HCT116 (cell line): ENCODE measurements around the gene ELF1. TPM values are rescaled to one million over a fixed set of nuclear protein-coding genes. Genes with fewer than 3 reads are reported as not detected.

Experiments used
- ATAC-seq: fragments of 200-7000 bp; cut with Tn5 transposase; 2 replicates; pipeline ENCODE4 v1.9.1; 2020; ENCODE audit warnings: mild to moderate bottlenecking, moderate library complexity
- BruUV-seq: library from RNA; stranded (reverse); fragments of 400-500 nt; replicated peaks from 2 replicates; lab custom pipeline; 2021; lab: Mats Ljungman, UMichigan
- CTCF ChIA-PET: fragments of 300-600 bp; sonication (Branson Sonifier 250); formaldehyde crosslinking; loops from one replicate; lab custom pipeline; 2021; ENCODE audit warnings: antibody characterized with exemption; lab: Charles Lee
- POLR2A ChIA-PET: fragments of 300-600, 350-600 bp; sonication (Branson Sonifier 250); formaldehyde crosslinking; loops from one replicate; lab custom pipeline; 2021; ENCODE audit warnings: antibody characterized with exemption; lab: Charles Lee
- RAD21 ChIA-PET, 2 experiments: fragments of 300-600 bp; sonication (Branson Sonifier 250); formaldehyde crosslinking; loops; one replicate each; lab custom pipeline; 2023; ENCODE audit warnings: low total read pairs in 2 of 2; ENCODE audit not compliant: uncharacterized antibody in 2 of 2, unreplicated experiment in 2 of 2, low non-redundant PET in 1 of 2; lab: Charles Lee
- DNase-seq: peaks from one replicate; pipeline ENCODE4 v3.0.0-alpha.2; 2010; ENCODE audit warnings: low read depth, low spot score
- H2AFZ ChIP-seq: fragments of 200-600 bp; shearing (Covaris generic), sonication (generic); 2 replicates; pipeline ENCODE4 v1.6.1; 2017; ENCODE audit warnings: low read depth, mixed run types, mixed read lengths, antibody characterized with exemption, low read length; ENCODE audit not compliant: poor library complexity, severe bottlenecking
- H3K27ac ChIP-seq: 2 replicates; pipeline ENCODE4 v1.5.1; 2012; ENCODE audit warnings: low read depth, low read length
- H3K27me3 ChIP-seq: fragments of 200-600 bp; sonication (generic); 2 replicates; pipeline ENCODE4 v1.6.1; 2016; ENCODE audit warnings: mixed run types, low read length, mixed read lengths; ENCODE audit not compliant: insufficient read depth
- H3K36me3 ChIP-seq, 2 experiments: fragments of 200-500 bp in 1 of 2; fragments of 200-600 bp in 1 of 2; sonication (Bioruptor generic) in 1 of 2; sonication (generic) in 1 of 2; 2 replicates each; pipeline versions ENCODE4 v1.5.1 to v1.6.1; 2014 to 2016; ENCODE audit warnings: low read length in 2 of 2, inconsistent platforms in 1 of 2, mixed read lengths in 1 of 2, mixed run types in 1 of 2; ENCODE audit not compliant: insufficient read depth in 2 of 2, control insufficient read depth in 1 of 2
- H3K4me1 ChIP-seq, 2 experiments: fragments of 200-600 bp in 1 of 2; sonication (generic) in 1 of 2; 2 replicates each; pipeline versions ENCODE4 v1.5.1 to v1.6.1; 2012 to 2017; ENCODE audit warnings: low read length in 2 of 2, inconsistent platforms in 1 of 2, mild to moderate bottlenecking in 1 of 2, mixed read lengths in 1 of 2, mixed run types in 1 of 2, moderate library complexity in 1 of 2; ENCODE audit not compliant: insufficient read depth in 2 of 2, control insufficient read depth in 1 of 2
- H3K4me2 ChIP-seq: fragments of 200-600 bp; sonication (generic); 2 replicates; pipeline ENCODE4 v1.6.1; 2017; ENCODE audit warnings: mixed run types, low read length, mixed read lengths
- H3K4me3 ChIP-seq, 2 experiments: fragments of 200-600 bp in 1 of 2; sonication (generic) in 1 of 2; replicated peaks in 1 of 2; 2 replicates each; pipeline ENCODE4 v1.5.1; 2011 to 2016; ENCODE audit warnings: low read length in 2 of 2, control low read depth in 1 of 2, low read depth in 1 of 2, mild to moderate bottlenecking in 1 of 2, mixed read lengths in 1 of 2, mixed run types in 1 of 2
- H3K79me2 ChIP-seq: fragments of 200-600 bp; sonication (generic); 2 replicates; pipeline ENCODE4 v1.6.1; 2017; ENCODE audit warnings: mild to moderate bottlenecking, mixed run types, low read length, moderate library complexity, mixed read lengths; ENCODE audit not compliant: insufficient read depth
- H3K9ac ChIP-seq: fragments of 200-600 bp; sonication (generic); 2 replicates; pipeline ENCODE4 v1.6.1; 2016; ENCODE audit warnings: low read length, mixed read lengths
- H3K9me2 ChIP-seq: fragments of 200-600 bp; sonication (generic), shearing (Covaris generic); 2 replicates; pipeline ENCODE4 v1.6.1; 2017; ENCODE audit warnings: mixed run types, mild to moderate bottlenecking, moderate library complexity; ENCODE audit not compliant: insufficient read depth
- H3K9me3 ChIP-seq, 2 experiments: fragments of 200-500 bp in 1 of 2; fragments of 200-600 bp in 1 of 2; sonication (Bioruptor generic) in 1 of 2; sonication (generic) in 1 of 2; 2 replicates each; pipeline ENCODE4 v1.6.1; 2014 to 2017; ENCODE audit warnings: low read length in 2 of 2, mixed read lengths in 2 of 2, inconsistent platforms in 1 of 2, low read depth in 1 of 2, mild to moderate bottlenecking in 1 of 2, mixed run types in 1 of 2, moderate library complexity in 1 of 2; ENCODE audit not compliant: control insufficient read depth in 1 of 2, insufficient read depth in 1 of 2
- H4K20me1 ChIP-seq: fragments of 200-600 bp; sonication (generic), shearing (Covaris generic); 2 replicates; pipeline ENCODE4 v1.6.1; 2017; ENCODE audit warnings: mixed run types, mild to moderate bottlenecking, moderate library complexity; ENCODE audit not compliant: insufficient read depth
- CEBPB ChIP-seq: IDR thresholded peaks from 2 replicates; pipeline ENCODE4 v1.6.1; 2012; ENCODE audit warnings: low read depth
- CTCF ChIP-seq, 3 experiments: fragments of 200-600 bp in 1 of 3; sonication (generic) in 1 of 3; IDR thresholded peaks in 2 of 3; conservative IDR thresholded peaks in 1 of 3; 2 replicates each; pipeline ENCODE4 v1.5.1; 2012 to 2017; ENCODE audit warnings: low read depth in 2 of 3, low read length in 2 of 3, antibody characterized with exemption in 1 of 3, borderline replicate concordance in 1 of 3, control low read depth in 1 of 3, mild to moderate bottlenecking in 1 of 3, mixed read lengths in 1 of 3, mixed run types in 1 of 3, moderate library complexity in 1 of 3; ENCODE audit not compliant: insufficient read depth in 1 of 3
- EGR1 ChIP-seq: IDR thresholded peaks from 2 replicates; pipeline ENCODE4 v1.6.1; 2012; ENCODE audit warnings: low read depth
- EZH2 ChIP-seq: fragments of 200-600 bp; sonication (generic); IDR thresholded peaks from 2 replicates; pipeline ENCODE4 v1.6.1; 2017; ENCODE audit warnings: antibody characterized with exemption, mixed run types
- MAX ChIP-seq: IDR thresholded peaks from 2 replicates; pipeline ENCODE4 v1.6.1; 2012
- POLR2A ChIP-seq: IDR thresholded peaks from 2 replicates; pipeline ENCODE4 v1.7.0; 2011; ENCODE audit warnings: borderline replicate concordance; ENCODE audit not compliant: insufficient read depth, insufficient read length; ENCODE audit errors: extremely low read depth
- RAD21 ChIP-seq: IDR thresholded peaks from 2 replicates; pipeline ENCODE4 v1.6.1; 2012; ENCODE audit warnings: low read depth, mild to moderate bottlenecking
- SIN3A ChIP-seq: IDR thresholded peaks from 2 replicates; pipeline ENCODE4 v1.6.1; 2012; ENCODE audit warnings: low read depth
- SP1 ChIP-seq: IDR thresholded peaks from 2 replicates; pipeline ENCODE4 v1.6.1; 2012; ENCODE audit warnings: low read depth
- SRF ChIP-seq: IDR thresholded peaks from 2 replicates; pipeline ENCODE4 v1.6.1; 2012; ENCODE audit warnings: low read depth
- TCF7L2 ChIP-seq: IDR thresholded peaks from 2 replicates; pipeline ENCODE4 v1.7.0; 2011; ENCODE audit warnings: borderline replicate concordance, inconsistent platforms; ENCODE audit not compliant: insufficient read depth, insufficient read length; ENCODE audit errors: extremely low read depth
- YY1 ChIP-seq: IDR thresholded peaks from 2 replicates; pipeline ENCODE4 v1.6.1; 2011; ENCODE audit warnings: low read length, low read depth, moderate library complexity, mild to moderate bottlenecking; ENCODE audit not compliant: insufficient replicate concordance; ENCODE audit errors: extremely low read depth
- ZNF274 ChIP-seq: fragments of 200-500 bp; sonication (Bioruptor generic); IDR thresholded peaks from 2 replicates; pipeline ENCODE4 v1.6.1; 2014; ENCODE audit warnings: mild to moderate bottlenecking, low read depth, low read length, inconsistent platforms
- intact Hi-C: fragments of 100-400 bp; cut with micrococcal nuclease; formaldehyde crosslinking; loops from 2 replicates; pipeline ENCODE4 v1.10.0; 2022
- total RNA-seq: library from RNA; stranded (reverse); gene quantifications from one replicate; pipeline ENCODE4 v1.2.1, GENCODE V29; 2021; ENCODE audit not compliant: unreplicated experiment
- TF ChIP-seq, protein P1 (sequence below): IDR thresholded peaks from 2 replicates; pipeline ENCODE4 v1.6.1; 2012
- TF ChIP-seq, protein P2 (sequence below): IDR thresholded peaks from 2 replicates; pipeline ENCODE4 v1.6.1; 2011; ENCODE audit warnings: mild to moderate bottlenecking, low read length, moderate library complexity; ENCODE audit not compliant: insufficient replicate concordance; ENCODE audit errors: extremely low read depth
- TF ChIP-seq, protein P3 (sequence below): IDR thresholded peaks from 2 replicates; pipeline ENCODE4 v1.6.1; 2012; ENCODE audit warnings: low read depth

The ELF1 gene
- total RNA-seq, 1 experiment from 2014 or later = 30.0 TPM

DNA sequence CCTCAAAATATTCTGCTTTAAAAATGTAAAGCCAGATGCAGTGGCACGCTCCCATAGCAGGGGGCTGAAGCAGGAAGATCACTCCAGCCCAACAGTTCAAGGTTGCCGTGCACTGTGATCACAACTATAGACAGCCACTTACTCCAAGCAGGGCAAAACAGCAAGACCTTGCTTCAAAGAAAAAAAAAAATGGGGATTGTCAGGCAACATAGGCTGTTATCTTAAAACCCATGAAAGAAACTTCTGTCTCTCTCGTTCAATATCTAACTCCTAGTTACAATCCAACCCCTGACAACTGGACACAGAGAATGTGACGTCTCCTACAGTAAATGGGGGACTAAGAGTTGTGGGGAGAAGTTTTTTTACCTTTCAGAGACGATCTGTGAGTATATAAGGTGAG is 17.4 kb downstream of the ELF1 start (continued):
- TF ChIP-seq CTCF (IDR thresholded peaks at IDR 0.05 in 2 of 3, conservative IDR thresholded peaks at IDR 0.05 in 1 of 3; ENCODE audit: borderline replicate concordance in 1 of 3, insufficient read depth in 1 of 3, low read depth in 2 of 3, low read length in 2 of 3) (no peak), EGR1 (no peak)

DNA sequence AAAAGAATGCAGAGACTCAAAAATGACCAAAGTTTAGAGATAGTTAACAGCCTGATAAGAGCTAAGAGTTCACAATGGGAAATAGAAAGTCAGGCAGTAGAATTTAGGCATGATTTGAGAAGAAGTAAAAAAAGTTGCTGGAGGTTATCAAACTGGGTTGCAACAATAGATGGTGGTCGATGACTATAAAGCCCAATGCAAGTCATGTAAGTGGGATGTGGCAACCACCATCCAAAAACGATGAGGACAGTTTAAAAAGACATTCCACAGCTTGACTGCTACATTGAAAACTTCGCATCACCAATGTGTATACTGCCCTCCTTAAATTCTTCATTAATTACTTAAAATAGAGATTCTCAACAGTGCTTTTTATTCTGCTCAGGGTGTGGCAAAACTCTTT is 19.7 kb downstream of the ELF1 start:
- H3K9me3 ChIP-seq = no peaks in the 10 kb centered on the region
- RAD21 ChIA-PET = no interaction called here
- no peak for ATAC-seq
- peaks cover 16% of the 10 kb centered on the region in 2 experiments for H3K4me1 ChIP-seq
- no peaks in the 10 kb centered on the region for H3K36me3 ChIP-seq
- H3K79me2 ChIP-seq = peaks cover 93% of the 10 kb centered on the region
- POLR2A ChIA-PET = interaction anchor here (0.6 kb wide), 1 partner anchor 250 kb away, joined by 6 read pairs; no protein-coding TSS in a partner anchor
- H3K9me2 ChIP-seq = no peaks in the 10 kb centered on the region
- H3K4me2 ChIP-seq = no peak overlapping the region
- no peak for DNase-seq
- CTCF ChIA-PET = no interaction called here
- no peak overlapping the region for H2AFZ ChIP-seq
- intact Hi-C loops = loop anchor here (10.0 kb wide), 1 partner anchor 225 kb away; the partner anchor contains the start of gene MRPS31
- H3K4me3 ChIP-seq = no peak overlapping the region
- H3K9ac ChIP-seq = no peak overlapping the region
- no peaks in the 10 kb centered on the region for H4K20me1 ChIP-seq
- H3K27me3 ChIP-seq = no peaks in the 10 kb centered on the region
- no TSS peak for BruUV-seq
- H3K27ac ChIP-seq = no peak overlapping the region
- TF ChIP-seq YY1 (no peak), ZNF274 (no peak), POLR2A (no peak), SIN3A (no peak), EZH2 (no peak), RAD21 (no peak), MAX (no peak), TCF7L2 (no peak), SP1 (no peak), CEBPB (no peak), SRF (no peak)
- TF ChIP-seq, protein P1, sequence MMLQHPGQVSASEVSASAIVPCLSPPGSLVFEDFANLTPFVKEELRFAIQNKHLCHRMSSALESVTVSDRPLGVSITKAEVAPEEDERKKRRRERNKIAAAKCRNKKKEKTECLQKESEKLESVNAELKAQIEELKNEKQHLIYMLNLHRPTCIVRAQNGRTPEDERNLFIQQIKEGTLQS = no peak
- TF ChIP-seq, protein P2, sequence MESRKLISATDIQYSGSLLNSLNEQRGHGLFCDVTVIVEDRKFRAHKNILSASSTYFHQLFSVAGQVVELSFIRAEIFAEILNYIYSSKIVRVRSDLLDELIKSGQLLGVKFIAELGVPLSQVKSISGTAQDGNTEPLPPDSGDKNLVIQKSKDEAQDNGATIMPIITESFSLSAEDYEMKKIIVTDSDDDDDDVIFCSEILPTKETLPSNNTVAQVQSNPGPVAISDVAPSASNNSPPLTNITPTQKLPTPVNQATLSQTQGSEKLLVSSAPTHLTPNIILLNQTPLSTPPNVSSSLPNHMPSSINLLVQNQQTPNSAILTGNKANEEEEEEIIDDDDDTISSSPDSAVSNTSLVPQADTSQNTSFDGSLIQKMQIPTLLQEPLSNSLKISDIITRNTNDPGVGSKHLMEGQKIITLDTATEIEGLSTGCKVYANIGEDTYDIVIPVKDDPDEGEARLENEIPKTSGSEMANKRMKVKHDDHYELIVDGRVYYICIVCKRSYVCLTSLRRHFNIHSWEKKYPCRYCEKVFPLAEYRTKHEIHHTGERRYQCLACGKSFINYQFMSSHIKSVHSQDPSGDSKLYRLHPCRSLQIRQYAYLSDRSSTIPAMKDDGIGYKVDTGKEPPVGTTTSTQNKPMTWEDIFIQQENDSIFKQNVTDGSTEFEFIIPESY = no peak
- TF ChIP-seq, protein P3, sequence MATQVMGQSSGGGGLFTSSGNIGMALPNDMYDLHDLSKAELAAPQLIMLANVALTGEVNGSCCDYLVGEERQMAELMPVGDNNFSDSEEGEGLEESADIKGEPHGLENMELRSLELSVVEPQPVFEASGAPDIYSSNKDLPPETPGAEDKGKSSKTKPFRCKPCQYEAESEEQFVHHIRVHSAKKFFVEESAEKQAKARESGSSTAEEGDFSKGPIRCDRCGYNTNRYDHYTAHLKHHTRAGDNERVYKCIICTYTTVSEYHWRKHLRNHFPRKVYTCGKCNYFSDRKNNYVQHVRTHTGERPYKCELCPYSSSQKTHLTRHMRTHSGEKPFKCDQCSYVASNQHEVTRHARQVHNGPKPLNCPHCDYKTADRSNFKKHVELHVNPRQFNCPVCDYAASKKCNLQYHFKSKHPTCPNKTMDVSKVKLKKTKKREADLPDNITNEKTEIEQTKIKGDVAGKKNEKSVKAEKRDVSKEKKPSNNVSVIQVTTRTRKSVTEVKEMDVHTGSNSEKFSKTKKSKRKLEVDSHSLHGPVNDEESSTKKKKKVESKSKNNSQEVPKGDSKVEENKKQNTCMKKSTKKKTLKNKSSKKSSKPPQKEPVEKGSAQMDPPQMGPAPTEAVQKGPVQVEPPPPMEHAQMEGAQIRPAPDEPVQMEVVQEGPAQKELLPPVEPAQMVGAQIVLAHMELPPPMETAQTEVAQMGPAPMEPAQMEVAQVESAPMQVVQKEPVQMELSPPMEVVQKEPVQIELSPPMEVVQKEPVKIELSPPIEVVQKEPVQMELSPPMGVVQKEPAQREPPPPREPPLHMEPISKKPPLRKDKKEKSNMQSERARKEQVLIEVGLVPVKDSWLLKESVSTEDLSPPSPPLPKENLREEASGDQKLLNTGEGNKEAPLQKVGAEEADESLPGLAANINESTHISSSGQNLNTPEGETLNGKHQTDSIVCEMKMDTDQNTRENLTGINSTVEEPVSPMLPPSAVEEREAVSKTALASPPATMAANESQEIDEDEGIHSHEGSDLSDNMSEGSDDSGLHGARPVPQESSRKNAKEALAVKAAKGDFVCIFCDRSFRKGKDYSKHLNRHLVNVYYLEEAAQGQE = no peak
